Activated gamma-delta T cell (primary cell): ENCODE results near the gene TMC1.

ENCODE experiments used
- DNase-seq: peaks from one replicate; lab custom pipeline; 2025; lab: John Stamatoyannopoulos, UW

TMC1 gene

GRCh38 chr9:72681283-72681630 lies 159.8 kb downstream of the TMC1 start:
- DNase-seq, result no peak

- no peak for DNase-seq
Measured at GRCh38 chr9:72684615-72685014, 163.2 kb downstream of the TMC1 start.

DNA sequence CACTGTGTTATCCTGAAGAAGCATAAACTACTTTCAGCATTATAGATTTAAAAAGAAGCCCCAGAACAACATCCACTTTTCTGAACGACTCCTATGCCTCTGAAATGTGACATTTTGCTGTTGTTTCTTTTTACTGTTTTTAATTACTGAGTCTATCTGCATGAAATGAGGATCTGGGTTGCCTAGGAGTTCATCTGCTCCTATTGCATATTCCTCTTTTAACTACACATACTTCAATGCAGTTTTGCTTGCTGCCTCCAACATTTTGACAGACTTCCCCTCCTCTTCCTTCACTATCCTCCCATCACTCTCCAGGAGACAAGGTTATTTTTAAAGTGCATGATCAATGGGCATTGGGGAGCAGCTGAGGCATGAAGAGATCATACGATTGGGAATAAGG lies 164.5 kb downstream of the TMC1 start:
- DNase-seq, result no peak

- no peak for DNase-seq
Measured at GRCh38 chr9:72687331-72687730, 165.9 kb downstream of the TMC1 start.

DNA sequence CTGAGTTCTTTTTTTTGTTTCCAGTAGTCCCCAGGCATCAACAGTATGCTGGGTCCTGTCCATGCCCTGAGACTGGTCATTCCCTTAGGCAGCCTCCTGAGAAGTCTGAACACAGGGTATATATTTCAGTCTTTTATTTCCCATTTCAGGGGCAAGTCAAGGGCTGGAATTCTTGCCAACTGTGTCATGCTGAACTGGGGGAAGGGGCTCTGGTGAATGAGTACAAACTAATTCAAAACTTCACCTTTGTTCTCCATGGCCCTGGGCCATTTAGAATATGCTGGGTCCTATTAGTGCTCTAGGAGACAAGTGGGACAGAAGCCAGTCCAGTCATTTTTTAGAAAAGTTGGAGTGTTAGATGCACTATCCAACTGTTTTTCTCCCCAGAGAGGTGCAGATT lies 170.3 kb downstream of the TMC1 start:
- no peak for DNase-seq

DNA sequence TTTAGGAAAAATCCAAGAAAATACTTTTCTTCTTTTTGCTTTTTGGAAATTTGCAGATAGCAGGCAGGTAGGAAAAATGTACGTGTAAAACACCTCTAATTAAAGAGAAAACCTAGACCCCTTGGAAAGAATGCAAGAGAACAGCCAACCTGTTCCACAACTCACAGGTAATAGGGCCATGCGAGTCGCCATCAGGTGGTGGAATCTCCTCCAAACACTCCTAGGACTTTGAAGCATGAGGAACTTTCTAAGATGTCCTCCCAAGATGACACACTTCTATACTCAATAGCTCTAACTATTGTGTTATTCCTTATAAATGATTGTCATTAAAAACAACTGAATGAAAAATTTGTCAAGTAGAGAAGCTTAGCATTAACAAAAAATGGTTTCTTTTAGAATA lies 174.0 kb downstream of the TMC1 start:
- no peak for DNase-seq

DNA sequence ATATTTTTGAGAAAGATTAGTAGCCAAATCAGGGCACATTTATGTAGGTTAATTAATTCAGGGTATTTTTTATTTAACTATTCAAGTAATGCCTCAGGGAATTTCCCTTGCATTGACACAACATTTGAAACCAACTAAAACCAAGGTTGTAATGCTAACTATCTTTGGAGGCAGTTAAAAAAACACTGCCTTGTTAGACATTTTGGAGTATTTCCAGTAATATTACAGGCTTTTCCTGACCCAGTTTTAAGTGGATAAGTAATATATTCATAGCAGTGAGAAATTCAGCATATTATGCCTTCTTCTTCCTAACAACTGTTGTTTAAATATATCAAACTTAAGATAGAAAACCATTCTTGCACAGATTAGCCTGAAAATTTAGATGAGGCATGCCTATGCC lies 175.1 kb downstream of the TMC1 start:
- DNase-seq, result no peak

DNA sequence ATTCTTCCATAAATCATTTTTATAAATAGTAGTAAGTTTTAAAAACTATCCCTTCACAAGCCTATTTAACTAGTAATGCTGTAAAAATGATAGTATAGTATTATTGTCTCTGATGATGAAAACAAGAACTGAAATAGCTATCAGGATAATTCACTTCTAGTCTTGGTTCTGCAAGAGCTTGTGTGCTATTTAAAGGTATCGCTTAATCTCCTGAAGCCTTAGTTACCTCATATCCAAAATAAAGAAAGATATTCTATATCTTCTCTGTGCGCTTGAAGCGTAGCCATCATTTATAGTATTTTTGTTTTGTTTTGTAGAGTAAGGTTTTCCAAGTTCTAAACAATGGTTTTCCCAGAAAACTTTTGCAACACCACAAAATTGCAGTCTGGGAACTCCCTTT lies 180.1 kb downstream of the TMC1 start:
- no peak for DNase-seq

DNA sequence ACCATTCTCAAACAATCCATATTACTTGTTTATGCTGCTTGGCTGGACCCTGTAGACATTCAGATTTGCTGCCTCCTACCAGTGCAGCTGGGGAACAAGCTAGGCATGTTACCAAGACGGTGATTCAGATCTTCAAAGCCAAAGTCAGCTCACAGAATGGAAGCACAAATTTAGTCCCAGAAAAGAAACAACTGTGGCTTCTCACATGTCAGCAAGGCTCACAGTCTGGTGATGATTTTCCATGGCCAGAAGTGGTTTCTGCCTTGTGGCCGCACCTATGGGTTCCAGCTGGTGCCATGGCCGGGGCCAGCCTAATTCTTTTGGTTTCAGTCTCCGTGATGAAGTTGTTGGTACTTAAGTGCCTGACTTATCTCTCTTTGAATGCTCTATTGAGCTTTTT lies 182.2 kb downstream of the TMC1 start:
- DNase-seq, result no peak

GRCh38 chr9:72704688-72705375 lies 183.4 kb downstream of the TMC1 start:
- no peak for DNase-seq

DNA sequence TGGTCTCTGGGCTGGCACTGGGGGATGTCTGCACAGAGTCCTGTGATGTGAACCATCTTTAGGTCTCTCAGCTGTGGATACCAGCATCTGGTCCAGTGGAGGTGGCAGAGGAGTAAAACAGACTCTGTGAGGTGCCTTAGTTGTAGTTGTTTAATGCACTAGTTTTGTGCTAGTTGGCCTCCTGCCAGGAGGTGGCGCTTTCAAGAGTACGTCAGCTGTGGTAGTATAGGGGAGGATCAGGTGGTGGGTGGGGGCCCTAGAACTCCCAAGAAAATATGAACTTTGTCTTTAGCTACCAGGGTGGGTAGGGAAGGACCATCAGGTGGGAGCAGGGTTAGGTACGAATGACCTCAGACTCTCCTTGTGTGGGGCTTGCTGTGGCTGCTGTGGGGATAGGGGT lies 197.1 kb downstream of the TMC1 start:
- DNase-seq, result no peak

GRCh38 chr9:72721067-72721466 lies 199.7 kb downstream of the TMC1 start:
- DNase-seq, result no peak

DNA sequence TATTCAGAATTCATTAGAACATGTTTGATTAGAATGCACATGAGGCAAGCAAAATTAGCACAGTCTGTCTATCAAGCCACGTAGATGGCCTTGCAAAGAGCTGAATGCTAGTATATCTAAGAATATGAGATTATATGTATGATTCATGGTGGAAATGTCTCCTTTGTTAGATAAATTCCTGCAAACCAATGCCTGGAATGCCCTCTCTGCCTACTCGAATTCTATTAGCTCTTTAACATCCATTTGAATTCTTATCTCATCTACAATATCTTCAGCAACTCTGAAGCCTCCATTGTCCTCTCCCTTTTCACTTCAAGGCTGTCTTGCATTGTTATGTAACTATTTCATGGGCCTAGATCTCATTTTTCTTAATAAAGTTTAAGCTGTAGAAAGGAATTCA lies 205.5 kb downstream of the TMC1 start:
- DNase-seq, result no peak

GRCh38 chr9:72728031-72728770 lies 206.8 kb downstream of the TMC1 start:
- DNase-seq, result no peak

- no peak for DNase-seq
Measured at GRCh38 chr9:72733895-72734294, 212.5 kb downstream of the TMC1 start.

DNA sequence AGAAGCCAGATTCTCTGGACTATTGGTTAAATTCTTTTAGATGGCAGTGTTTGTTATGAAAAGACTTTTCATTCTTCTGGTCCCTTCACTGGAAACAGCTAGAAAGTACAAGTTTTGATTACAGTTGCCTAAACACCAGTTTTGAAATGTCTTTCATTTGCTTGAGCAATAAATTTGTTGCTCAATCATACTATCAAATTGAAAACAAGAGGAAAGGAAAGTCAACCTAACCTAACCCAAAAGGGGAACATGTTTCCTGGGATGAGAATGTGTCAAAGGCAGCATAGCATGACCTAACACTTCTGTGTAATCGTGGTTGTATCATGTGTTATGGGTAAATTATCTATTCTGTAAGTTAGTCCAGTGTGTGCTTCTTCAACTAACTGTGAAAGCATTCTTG lies 213.2 kb downstream of the TMC1 start:
- DNase-seq, result no peak

- no peak for DNase-seq
Measured at GRCh38 chr9:72743836-72744235, 222.4 kb downstream of the TMC1 start.

- DNase-seq, result no peak
Measured at GRCh38 chr9:72749276-72749675, 227.9 kb downstream of the TMC1 start.

- no peak for DNase-seq
Measured at GRCh38 chr9:72751541-72751940, 230.1 kb downstream of the TMC1 start.

GRCh38 chr9:72753266-72753893 lies 232.0 kb downstream of the TMC1 start:
- no peak for DNase-seq

- no peak for DNase-seq
Measured at GRCh38 chr9:72755836-72756235, 234.4 kb downstream of the TMC1 start.

- DNase-seq, result no peak
Measured at GRCh38 chr9:72758944-72759343, 237.5 kb downstream of the TMC1 start.

DNA sequence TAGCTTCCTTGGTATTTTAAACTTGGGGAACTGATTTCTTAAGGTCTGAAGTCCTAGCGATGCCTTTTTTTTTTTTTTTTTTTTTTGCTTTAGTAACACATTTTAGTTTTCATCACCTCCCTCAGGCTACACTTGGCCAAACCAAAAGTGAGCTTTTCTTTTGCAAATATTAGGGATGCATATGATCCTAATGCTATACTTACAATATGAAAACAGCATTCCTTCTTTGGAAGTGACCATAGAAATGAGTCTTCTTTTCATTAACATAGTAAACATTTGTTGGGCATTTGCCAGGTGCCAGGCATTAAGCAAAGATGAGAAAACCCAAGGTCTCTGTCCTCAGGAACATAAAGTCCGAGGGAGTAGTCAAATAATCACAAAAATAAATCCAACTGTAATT lies 241.6 kb downstream of the TMC1 start:
- no peak for DNase-seq
